ENCODE data around the gene SCN9A.

DNA sequence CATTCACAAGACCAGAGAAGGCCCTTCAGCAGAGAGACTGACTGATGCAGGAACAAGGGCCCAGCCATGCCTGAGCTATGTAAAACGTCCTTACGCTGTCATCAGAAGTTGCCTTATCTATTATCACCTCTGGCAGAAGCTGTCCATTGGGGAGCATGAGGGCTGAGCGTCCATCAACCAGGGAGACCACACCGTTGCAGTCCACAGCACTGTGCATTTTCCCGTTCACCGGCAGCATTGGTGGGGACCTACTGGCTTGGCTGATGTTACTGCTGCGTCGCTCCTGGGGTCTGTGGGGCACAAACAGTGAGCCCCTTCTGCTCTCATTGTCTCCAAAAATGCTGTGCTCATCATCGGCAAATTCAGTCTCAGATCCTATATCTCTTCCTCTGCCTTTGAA is 91.4 kb downstream of the SCN9A start:
- TF ChIP-seq EZH2 (IDR thresholded peaks at IDR 0.05; ENCODE audit: insufficient read depth, low read length), result no peak
- TF ChIP-seq, protein P1, sequence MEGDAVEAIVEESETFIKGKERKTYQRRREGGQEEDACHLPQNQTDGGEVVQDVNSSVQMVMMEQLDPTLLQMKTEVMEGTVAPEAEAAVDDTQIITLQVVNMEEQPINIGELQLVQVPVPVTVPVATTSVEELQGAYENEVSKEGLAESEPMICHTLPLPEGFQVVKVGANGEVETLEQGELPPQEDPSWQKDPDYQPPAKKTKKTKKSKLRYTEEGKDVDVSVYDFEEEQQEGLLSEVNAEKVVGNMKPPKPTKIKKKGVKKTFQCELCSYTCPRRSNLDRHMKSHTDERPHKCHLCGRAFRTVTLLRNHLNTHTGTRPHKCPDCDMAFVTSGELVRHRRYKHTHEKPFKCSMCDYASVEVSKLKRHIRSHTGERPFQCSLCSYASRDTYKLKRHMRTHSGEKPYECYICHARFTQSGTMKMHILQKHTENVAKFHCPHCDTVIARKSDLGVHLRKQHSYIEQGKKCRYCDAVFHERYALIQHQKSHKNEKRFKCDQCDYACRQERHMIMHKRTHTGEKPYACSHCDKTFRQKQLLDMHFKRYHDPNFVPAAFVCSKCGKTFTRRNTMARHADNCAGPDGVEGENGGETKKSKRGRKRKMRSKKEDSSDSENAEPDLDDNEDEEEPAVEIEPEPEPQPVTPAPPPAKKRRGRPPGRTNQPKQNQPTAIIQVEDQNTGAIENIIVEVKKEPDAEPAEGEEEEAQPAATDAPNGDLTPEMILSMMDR (IDR thresholded peaks at IDR 0.05; ENCODE audit: insufficient read depth, low read depth, low read length), result no peak
